ENCODE results near the gene DDX23.
A peak's percentile ranks its signal among the peaks of the same experiment; 100 is the strongest.

Gene DDX23

DNA sequence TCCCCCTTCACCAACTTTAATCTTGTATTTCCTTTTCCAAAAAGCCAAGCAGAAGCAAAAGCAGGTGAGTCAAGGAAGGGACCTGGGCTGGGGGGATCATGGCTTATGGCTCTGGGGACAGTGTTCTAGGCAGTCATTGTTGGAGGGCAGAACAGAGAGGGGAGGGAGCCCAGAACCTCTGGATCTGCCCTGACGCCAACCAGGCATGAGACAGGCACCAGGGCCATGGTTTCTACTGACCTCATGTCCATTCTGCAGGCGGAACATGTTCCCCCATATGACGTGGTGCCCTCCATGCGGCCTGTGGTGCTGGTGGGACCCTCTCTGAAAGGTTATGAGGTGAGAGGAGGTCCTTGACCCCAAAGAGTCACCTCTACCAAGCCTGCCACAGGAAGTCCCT lies 27.1 kb downstream of the DDX23 start:
- DNase-seq (ENCODE audit: low read depth) = no peak
- TF ChIP-seq, protein P1, sequence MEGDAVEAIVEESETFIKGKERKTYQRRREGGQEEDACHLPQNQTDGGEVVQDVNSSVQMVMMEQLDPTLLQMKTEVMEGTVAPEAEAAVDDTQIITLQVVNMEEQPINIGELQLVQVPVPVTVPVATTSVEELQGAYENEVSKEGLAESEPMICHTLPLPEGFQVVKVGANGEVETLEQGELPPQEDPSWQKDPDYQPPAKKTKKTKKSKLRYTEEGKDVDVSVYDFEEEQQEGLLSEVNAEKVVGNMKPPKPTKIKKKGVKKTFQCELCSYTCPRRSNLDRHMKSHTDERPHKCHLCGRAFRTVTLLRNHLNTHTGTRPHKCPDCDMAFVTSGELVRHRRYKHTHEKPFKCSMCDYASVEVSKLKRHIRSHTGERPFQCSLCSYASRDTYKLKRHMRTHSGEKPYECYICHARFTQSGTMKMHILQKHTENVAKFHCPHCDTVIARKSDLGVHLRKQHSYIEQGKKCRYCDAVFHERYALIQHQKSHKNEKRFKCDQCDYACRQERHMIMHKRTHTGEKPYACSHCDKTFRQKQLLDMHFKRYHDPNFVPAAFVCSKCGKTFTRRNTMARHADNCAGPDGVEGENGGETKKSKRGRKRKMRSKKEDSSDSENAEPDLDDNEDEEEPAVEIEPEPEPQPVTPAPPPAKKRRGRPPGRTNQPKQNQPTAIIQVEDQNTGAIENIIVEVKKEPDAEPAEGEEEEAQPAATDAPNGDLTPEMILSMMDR (IDR thresholded peaks at IDR 0.05; ENCODE audit: insufficient read depth, low read depth, low read length, missing control alignments) = no peak
- H3K4me3 ChIP-seq (ENCODE audit: low read depth, low read length) = no peak overlapping the region

DNA sequence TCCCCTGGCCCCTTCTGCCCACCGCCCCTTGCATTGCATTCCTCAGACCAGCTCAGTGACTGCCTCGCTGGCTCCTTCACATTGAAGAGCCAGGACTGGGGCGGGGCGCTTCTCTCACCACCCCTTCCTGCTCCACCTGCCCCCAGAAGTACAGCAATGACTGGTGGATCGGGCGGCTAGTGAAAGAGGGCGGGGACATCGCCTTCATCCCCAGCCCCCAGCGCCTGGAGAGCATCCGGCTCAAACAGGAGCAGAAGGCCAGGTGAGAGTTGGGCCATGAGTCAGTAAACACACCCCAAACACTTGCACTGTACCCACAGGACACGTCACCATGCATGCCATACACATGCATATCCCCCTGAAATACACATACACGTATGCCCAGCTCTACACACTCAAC lies 27.9 kb downstream of the DDX23 start:
- H3K4me3 ChIP-seq (ENCODE audit: low read depth, low read length) = no peak overlapping the region
- TF ChIP-seq, protein P1 (IDR thresholded peaks at IDR 0.05; ENCODE audit: insufficient read depth, low read depth, low read length, missing control alignments) = no peak
- DNase-seq (ENCODE audit: low read depth) = peak; percentile 82

- DNase-seq (ENCODE audit: low read depth) = no peak
- TF ChIP-seq, protein P1 (IDR thresholded peaks at IDR 0.05; ENCODE audit: insufficient read depth, low read depth, low read length, missing control alignments) = no peak
- H3K4me3 ChIP-seq (ENCODE audit: low read depth, low read length) = no peak overlapping the region
These were observed 28.7 kb downstream of the DDX23 start for GRCh38 chr12:48823281-48823680.

DNA sequence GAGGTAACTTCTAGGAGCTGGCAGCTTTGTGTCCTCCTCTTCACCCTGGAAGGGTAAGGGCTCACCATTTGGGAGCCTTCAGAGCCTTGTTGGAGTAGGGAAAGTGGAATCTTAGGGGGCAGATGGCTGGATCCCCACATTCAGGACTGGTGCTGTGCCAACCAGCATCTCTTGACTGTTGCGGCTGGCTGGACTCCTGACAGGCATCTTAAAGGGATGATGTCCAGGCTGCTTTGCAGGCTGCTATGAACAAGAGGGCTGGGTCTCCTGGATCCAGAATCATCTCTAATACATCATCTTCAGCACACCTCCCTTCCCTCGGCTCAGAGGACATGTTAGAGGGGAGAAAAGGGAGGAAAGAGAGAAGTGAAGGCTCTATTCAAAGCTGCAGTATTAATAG lies 29.3 kb downstream of the DDX23 start:
- TF ChIP-seq, protein P1 (IDR thresholded peaks at IDR 0.05; ENCODE audit: insufficient read depth, low read depth, low read length, missing control alignments) = no peak
- DNase-seq (ENCODE audit: low read depth) = no peak
- H3K4me3 ChIP-seq (ENCODE audit: low read depth, low read length) = no peak overlapping the region

- TF ChIP-seq, protein P1 (IDR thresholded peaks at IDR 0.05; ENCODE audit: insufficient read depth, low read depth, low read length, missing control alignments) = no peak
- H3K4me3 ChIP-seq (ENCODE audit: low read depth, low read length) = no peak overlapping the region
- no peak for DNase-seq (ENCODE audit: low read depth)
These were observed 29.8 kb downstream of the DDX23 start for GRCh38 chr12:48822139-48822538.

DNA sequence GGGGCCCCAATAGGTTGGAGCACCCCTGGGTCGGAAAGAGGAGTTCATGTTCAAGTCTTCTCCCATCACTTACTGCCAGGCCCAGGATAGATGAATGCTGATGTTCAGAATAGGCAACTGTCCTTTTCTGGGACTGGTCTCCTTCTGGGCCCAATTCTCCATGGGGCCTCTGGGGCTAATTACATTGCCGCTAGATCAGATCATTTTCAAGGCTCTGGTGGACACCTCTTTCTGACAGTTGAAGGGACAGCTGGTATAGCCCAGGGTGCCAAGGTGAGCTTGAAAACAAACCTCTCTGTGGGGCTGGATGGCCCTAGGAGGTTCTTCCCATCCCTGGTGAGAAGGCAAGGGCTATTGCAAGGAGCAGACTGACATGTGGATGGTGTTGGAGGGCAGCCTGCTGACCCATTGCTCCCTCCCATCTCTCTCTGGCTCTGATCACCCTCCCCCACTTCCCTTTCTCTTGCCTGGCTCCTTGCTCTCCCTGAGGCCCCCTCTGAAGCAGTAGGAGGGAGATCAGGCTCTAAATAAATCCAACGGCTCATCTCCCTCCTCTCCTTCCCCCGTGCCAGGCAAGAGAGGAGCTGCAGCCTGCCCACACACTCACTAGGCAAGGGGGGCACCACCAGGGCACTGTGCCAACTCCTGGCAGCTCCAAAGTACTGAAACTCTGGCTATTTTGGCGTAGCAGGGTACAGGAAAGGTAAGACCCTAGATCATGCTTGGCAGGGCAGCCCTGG lies 31.8 kb downstream of the DDX23 start:
- DNase-seq (ENCODE audit: low read depth) = no peak
- no peak overlapping the region for H3K4me3 ChIP-seq (ENCODE audit: low read depth, low read length)
- TF ChIP-seq, protein P1 (IDR thresholded peaks at IDR 0.05; ENCODE audit: insufficient read depth, low read depth, low read length, missing control alignments) = no peak

Data from GM12865 (cell line).